Activated T-cell treated with anti-CD3 and anti-CD28 coated beads, Interleukin-2, amount 50 U/mL, for 72 hours (primary cell): ENCODE measurements around the gene PCDHAC1. TPM values are rescaled to one million over a fixed set of nuclear protein-coding genes. Genes with fewer than 3 reads are reported as not detected.

Experiments
- ATAC-seq, 2 donors: fragments of 150-1000 bp; cut with Tn5 transposase; replicated peaks in 1 of 2; 2 replicates each; pipeline ENCODE4 v1.10.0; 2021; ENCODE audit warnings: moderate library complexity in 2 of 2, mild to moderate bottlenecking in 1 of 2
- DNase-seq, 2 donors: peaks; one replicate each; pipeline ENCODE4 v3.0.0; 2021 to 2022; ENCODE audit warnings: mixed read lengths in 1 of 2
- H3K27ac Mint-ChIP-seq: one replicate; pipeline ENCODE4 v1.8.0; 2022; ENCODE audit warnings: mild to moderate bottlenecking, moderate library complexity, mixed read lengths
- H3K27me3 Mint-ChIP-seq: one replicate; pipeline ENCODE4 v1.8.0; 2022; ENCODE audit warnings: low read depth, mixed read lengths
- H3K36me3 Mint-ChIP-seq, 2 donors: one replicate each; pipeline ENCODE4 v1.8.0; 2022; ENCODE audit warnings: mixed read lengths in 2 of 2, mild to moderate bottlenecking in 1 of 2; ENCODE audit not compliant: insufficient read depth in 2 of 2
- H3K4me1 Mint-ChIP-seq: one replicate; pipeline ENCODE4 v1.8.0; 2022; ENCODE audit warnings: low read depth, mixed read lengths
- H3K4me3 Mint-ChIP-seq, 2 donors: one replicate each; pipeline ENCODE4 v1.8.0; 2022; ENCODE audit warnings: mild to moderate bottlenecking in 2 of 2, mixed read lengths in 2 of 2, moderate library complexity in 2 of 2
- H3K9me3 Mint-ChIP-seq, 2 donors: one replicate each; pipeline ENCODE4 v1.8.0; 2022; ENCODE audit warnings: mixed read lengths in 2 of 2
- total RNA-seq, 2 donors: library from RNA; stranded (reverse); gene quantifications; one replicate each; pipeline ENCODE4 v1.2.3, GENCODE V29; 2022

The PCDHAC1 gene
- total RNA-seq, 2 donors from 2014 or later, result not detected

- no peaks in the 10 kb centered on the region for H3K4me1 Mint-ChIP-seq
Measured at GRCh38 chr5:140946578-140946977, 20.5 kb downstream of the PCDHAC1 start.

DNA sequence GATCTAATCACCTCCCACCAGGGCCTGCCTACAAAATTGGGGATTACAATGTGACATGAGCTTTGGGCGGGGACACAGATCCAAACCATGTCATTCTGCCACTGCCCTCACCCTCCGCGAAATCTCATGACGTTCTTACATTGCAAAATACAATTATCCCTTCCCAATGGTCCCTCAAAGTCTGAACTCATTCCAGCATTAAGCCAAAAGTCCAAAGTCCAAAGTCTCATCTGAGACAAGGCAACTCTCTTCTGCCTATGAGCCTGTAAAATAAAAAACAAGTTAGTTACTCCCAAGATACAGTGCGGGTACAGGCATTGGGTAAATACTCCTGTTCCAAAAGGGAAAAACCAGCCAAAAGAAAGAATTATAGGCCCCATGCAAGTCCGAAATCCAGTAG is 25.5 kb downstream of the PCDHAC1 start:
- DNase-seq (no peak), ATAC-seq (no peak)
- no peaks in the 10 kb centered on the region for H3K27me3 Mint-ChIP-seq
- H3K9me3 Mint-ChIP-seq, result peaks cover under 1 to 5% of the 10 kb centered on the region in 2 donors
- H3K36me3 Mint-ChIP-seq, result no peaks in the 10 kb centered on the region
- no peaks in the 10 kb centered on the region for H3K4me1 Mint-ChIP-seq
- no peak overlapping the region for H3K4me3 Mint-ChIP-seq
- H3K27ac Mint-ChIP-seq, result no peak overlapping the region

More at GRCh38 chr5:140946578-140946977, 20.5 kb downstream of the PCDHAC1 start:
- Mint-ChIP-seq H3K4me3 (no peak overlapping the region), H3K9me3 (peaks cover 4 to 11% of the 10 kb centered on the region in 2 donors), H3K27ac (no peak overlapping the region), H3K36me3 (peaks cover 0 to 3% of the 10 kb centered on the region in 2 donors), H3K27me3 (no peaks in the 10 kb centered on the region)
- ATAC-seq (no peak), DNase-seq (no peak)

GRCh38 chr5:140953234-140953633 is 27.1 kb downstream of the PCDHAC1 start:
- DNase-seq (no peak), ATAC-seq (no peak)
- H3K27me3 Mint-ChIP-seq, result no peaks in the 10 kb centered on the region
- H3K4me1 Mint-ChIP-seq, result no peaks in the 10 kb centered on the region
- peaks cover 0 to 5% of the 10 kb centered on the region in 2 donors for H3K9me3 Mint-ChIP-seq
- H3K36me3 Mint-ChIP-seq, result no peaks in the 10 kb centered on the region
- no peak overlapping the region for H3K27ac Mint-ChIP-seq
- H3K4me3 Mint-ChIP-seq, result no peak overlapping the region

DNA sequence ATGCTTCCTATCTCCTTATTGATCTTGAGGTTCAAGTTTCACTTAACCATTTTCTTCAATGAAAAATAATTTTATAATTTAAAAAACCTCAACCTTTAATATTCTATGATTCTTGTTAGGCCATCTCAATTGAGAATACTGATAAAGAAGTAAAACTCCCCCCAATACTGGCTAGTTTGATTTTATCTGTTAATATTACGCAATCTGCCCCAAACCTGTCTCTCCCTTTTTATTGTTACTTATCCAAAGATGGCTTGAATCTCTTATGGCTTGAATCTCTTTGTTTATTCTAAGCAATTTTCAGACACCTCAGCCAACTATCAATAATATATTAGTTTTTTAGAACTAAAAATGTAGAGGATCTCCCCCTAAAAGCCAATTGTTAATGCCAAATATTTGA is 36.1 kb downstream of the PCDHAC1 start:
- no peak overlapping the region for H3K4me3 Mint-ChIP-seq
- no peaks in the 10 kb centered on the region for H3K36me3 Mint-ChIP-seq
- peaks cover 6% of the 10 kb centered on the region for H3K4me1 Mint-ChIP-seq
- no peak for ATAC-seq
- H3K9me3 Mint-ChIP-seq, result no peaks in the 10 kb centered on the region
- no peak for DNase-seq
- H3K27me3 Mint-ChIP-seq, result peaks cover 38% of the 10 kb centered on the region
- no peak overlapping the region for H3K27ac Mint-ChIP-seq

GRCh38 chr5:140964356-140964755 is 38.3 kb downstream of the PCDHAC1 start:
- Mint-ChIP-seq H3K4me1 (peaks cover 6% of the 10 kb centered on the region), H3K27me3 (peaks cover 48% of the 10 kb centered on the region), H3K27ac (no peak overlapping the region), H3K36me3 (no peaks in the 10 kb centered on the region), H3K4me3 (no peak overlapping the region), H3K9me3 (no peaks in the 10 kb centered on the region)
- ATAC-seq (no peak), DNase-seq (no peak)

- Mint-ChIP-seq H3K9me3 (no peaks in the 10 kb centered on the region), H3K4me3 (peak overlapping the region in 1 of 2 donors; percentile 9), H3K27me3 (peaks cover 48% of the 10 kb centered on the region), H3K36me3 (no peaks in the 10 kb centered on the region), H3K4me1 (peaks cover 6% of the 10 kb centered on the region), H3K27ac (no peak overlapping the region)
- DNase-seq (no peak), ATAC-seq (no peak)
Measured at GRCh38 chr5:140965905-140966292, 39.8 kb downstream of the PCDHAC1 start.

- H3K4me1 Mint-ChIP-seq, result peaks cover 6% of the 10 kb centered on the region
- peaks cover 48% of the 10 kb centered on the region for H3K27me3 Mint-ChIP-seq
- no peaks in the 10 kb centered on the region for H3K36me3 Mint-ChIP-seq
- peak within 1 kb of the TSS in 1 of 2 donors; percentile 9 for H3K4me3 Mint-ChIP-seq
- DNase-seq (no peak), ATAC-seq (no peak)
- H3K9me3 Mint-ChIP-seq, result no peaks in the 10 kb centered on the region
- H3K27ac Mint-ChIP-seq, result no peak within 1 kb of the TSS
Measured at GRCh38 chr5:140966293-140967225, 40.5 kb downstream of the PCDHAC1 start, which contains the start of gene PCDHAC2. Gene PCDHAC2 (plus strand): TSS chr5:140966476. CDS start chr5:140966767, 291 bp downstream.

- Mint-ChIP-seq H3K36me3 (no peaks in the 10 kb centered on the region), H3K27ac (no peak overlapping the region), H3K4me1 (peaks cover 6% of the 10 kb centered on the region), H3K9me3 (no peaks in the 10 kb centered on the region), H3K27me3 (peaks cover 46% of the 10 kb centered on the region), H3K4me3 (no peak overlapping the region)
- no peak for DNase-seq
- no peak for ATAC-seq
Measured at GRCh38 chr5:140967226-140967893, 41.3 kb downstream of the PCDHAC1 start.

GRCh38 chr5:140969880-140970279 is 43.8 kb downstream of the PCDHAC1 start:
- peaks cover 32% of the 10 kb centered on the region for H3K27me3 Mint-ChIP-seq
- H3K9me3 Mint-ChIP-seq, result no peaks in the 10 kb centered on the region
- peaks cover 6% of the 10 kb centered on the region for H3K4me1 Mint-ChIP-seq
- ATAC-seq (no peak), DNase-seq (no peak)
- no peak overlapping the region for H3K4me3 Mint-ChIP-seq
- no peak overlapping the region for H3K27ac Mint-ChIP-seq
- H3K36me3 Mint-ChIP-seq, result no peaks in the 10 kb centered on the region

GRCh38 chr5:140973550-140973949 is 47.5 kb downstream of the PCDHAC1 start:
- no peaks in the 10 kb centered on the region for H3K36me3 Mint-ChIP-seq
- peaks cover 14% of the 10 kb centered on the region for H3K27me3 Mint-ChIP-seq
- ATAC-seq (no peak), DNase-seq (no peak)
- H3K9me3 Mint-ChIP-seq, result no peaks in the 10 kb centered on the region
- no peaks in the 10 kb centered on the region for H3K4me1 Mint-ChIP-seq
- no peak overlapping the region for H3K27ac Mint-ChIP-seq
- no peak overlapping the region for H3K4me3 Mint-ChIP-seq

DNA sequence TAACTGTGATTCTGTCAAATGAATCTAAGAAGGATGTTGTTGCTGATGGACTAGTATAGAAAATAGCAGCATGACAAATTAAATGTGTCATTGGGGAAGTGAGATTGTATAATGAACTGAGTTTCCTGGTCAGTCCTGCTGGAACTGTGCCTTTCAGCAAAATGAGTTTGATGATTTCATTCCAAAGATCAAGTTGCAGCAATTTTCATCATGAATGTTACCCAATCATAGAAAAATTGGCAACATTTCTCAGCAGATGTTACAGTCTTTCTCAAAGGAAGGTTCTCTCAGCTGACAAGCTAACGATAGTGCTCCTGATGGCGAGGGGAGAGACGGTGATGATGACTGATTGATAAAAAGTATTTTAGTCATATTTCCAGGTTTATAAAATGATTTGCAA is 50.9 kb downstream of the PCDHAC1 start:
- ATAC-seq (no peak), DNase-seq (no peak)
- Mint-ChIP-seq H3K27me3 (peaks cover 14% of the 10 kb centered on the region), H3K4me1 (no peaks in the 10 kb centered on the region), H3K4me3 (no peak overlapping the region), H3K36me3 (no peaks in the 10 kb centered on the region), H3K9me3 (no peaks in the 10 kb centered on the region), H3K27ac (no peak overlapping the region)

GRCh38 chr5:140978260-140978659 is 52.2 kb downstream of the PCDHAC1 start:
- DNase-seq (no peak), ATAC-seq (no peak)
- H3K27ac Mint-ChIP-seq, result no peak overlapping the region
- H3K9me3 Mint-ChIP-seq, result no peaks in the 10 kb centered on the region
- H3K27me3 Mint-ChIP-seq, result peaks cover 21% of the 10 kb centered on the region
- no peak overlapping the region for H3K4me3 Mint-ChIP-seq
- H3K4me1 Mint-ChIP-seq, result no peaks in the 10 kb centered on the region
- H3K36me3 Mint-ChIP-seq, result no peaks in the 10 kb centered on the region

GRCh38 chr5:140978983-140979382 is 52.9 kb downstream of the PCDHAC1 start:
- Mint-ChIP-seq H3K27me3 (peaks cover 21% of the 10 kb centered on the region), H3K4me1 (no peaks in the 10 kb centered on the region), H3K36me3 (no peaks in the 10 kb centered on the region), H3K27ac (no peak overlapping the region), H3K9me3 (no peaks in the 10 kb centered on the region), H3K4me3 (no peak overlapping the region)
- DNase-seq (no peak), ATAC-seq (no peak)
